HepG2 (cell line): ENCODE results near the gene TMEM240. TPM values are rescaled to one million over a fixed set of nuclear protein-coding genes. Genes with fewer than 3 reads are reported as not detected.

Source experiments
- ATAC-seq: fragments of 200-7000 bp; cut with Tn5 transposase; 3 replicates; pipeline ENCODE4 v1.9.1; 2020; ENCODE audit warnings: mild to moderate bottlenecking, moderate library complexity
- BruUV-seq: library from RNA; stranded (reverse); fragments of 400-500 nt; replicated peaks from 2 replicates; lab custom pipeline; 2021; lab: Mats Ljungman, UMichigan
- CTCF ChIA-PET: fragments of 300-600 bp; formaldehyde crosslinking; extraction: SDS; loops from one replicate; lab custom pipeline; 2021; ENCODE audit warnings: low total read pairs, inconsistent platforms, low intra/inter-chr PET ratio; lab: Yijun Ruan, JAX
- POLR2A ChIA-PET: fragments of 350-600 bp; sonication (Branson Sonifier 250); formaldehyde crosslinking; loops from one replicate; lab custom pipeline; 2020; ENCODE audit warnings: antibody characterized with exemption, inconsistent platforms; lab: Yijun Ruan, JAX
- DNase-seq: peaks from one replicate; pipeline ENCODE4 v3.0.0-alpha.2; 2015; ENCODE audit warnings: low spot score
- FAIRE-seq: peaks from 3 replicates; lab custom pipeline; 2011; peaks lifted over from hg19 to GRCh38; lab: Jason Lieb, UNC
- H2AFZ ChIP-seq: one replicate; pipeline ENCODE4 v1.6.1; 2011; ENCODE audit warnings: low read length, inconsistent platforms
- H3K27ac ChIP-seq: fragments of 300-600 bp; 3 replicates; pipeline ENCODE4 v1.8.0; 2011; ENCODE audit warnings: mixed run types, mild to moderate bottlenecking, mixed read lengths, low read length, inconsistent platforms; ENCODE audit not compliant: insufficient read depth; ENCODE audit errors: extremely low read length
- H3K27me3 ChIP-seq, 2 experiments: fragments of 200-600 bp in 1 of 2; 2 replicates in 1 of 2; 3 replicates in 1 of 2; pipeline versions ENCODE4 v1.6.0 to v1.8.0; 2011; ENCODE audit warnings: low read length in 2 of 2, mild to moderate bottlenecking in 2 of 2, moderate library complexity in 2 of 2, inconsistent platforms in 1 of 2; ENCODE audit not compliant: insufficient read depth in 2 of 2, control insufficient read depth in 1 of 2
- H3K36me3 ChIP-seq, 2 experiments: fragments of 200-600 bp in 1 of 2; replicated peaks in 1 of 2; 2 replicates in 1 of 2; 3 replicates in 1 of 2; pipeline versions ENCODE4 v1.5.1 to v1.8.0; 2011; ENCODE audit warnings: low read length in 2 of 2, inconsistent platforms in 1 of 2; ENCODE audit not compliant: insufficient read depth in 2 of 2, control insufficient read depth in 1 of 2
- H3K4me1 ChIP-seq: 2 replicates; pipeline ENCODE4 v1.5.1; 2012; ENCODE audit warnings: low read length, inconsistent platforms; ENCODE audit not compliant: insufficient read depth
- H3K4me2 ChIP-seq: 2 replicates; pipeline ENCODE4 v1.6.0; 2011; ENCODE audit warnings: low read depth, low read length, inconsistent platforms
- H3K4me3 ChIP-seq, 3 experiments: fragments of 200-600 bp in 1 of 3; sonication (generic), shearing (Covaris generic) in 1 of 3; replicated peaks in 1 of 3; 2 replicates each; pipeline ENCODE4 v1.5.1; 2011 to 2016; ENCODE audit warnings: low read length in 3 of 3, inconsistent platforms in 2 of 3, low read depth in 2 of 3, mild to moderate bottlenecking in 2 of 3, control low read depth in 1 of 3, mixed read lengths in 1 of 3; ENCODE audit not compliant: insufficient read depth in 1 of 3
- H3K79me2 ChIP-seq: one replicate; pipeline ENCODE4 v1.6.1; 2011; ENCODE audit warnings: low read length, inconsistent platforms; ENCODE audit not compliant: insufficient read depth
- H3K9ac ChIP-seq: 2 replicates; pipeline ENCODE4 v1.6.0; 2011; ENCODE audit warnings: mild to moderate bottlenecking, low read depth, low read length, inconsistent platforms; ENCODE audit not compliant: insufficient read depth
- H3K9me3 ChIP-seq: 2 replicates; pipeline ENCODE4 v1.5.1; 2012; ENCODE audit warnings: mild to moderate bottlenecking, low read length
- H4K20me1 ChIP-seq: 2 replicates; pipeline ENCODE4 v1.6.0; 2011; ENCODE audit warnings: inconsistent platforms, mild to moderate bottlenecking, low read length, moderate library complexity; ENCODE audit not compliant: insufficient read depth
- GPN1 ChIP-seq: sonication (generic); formaldehyde crosslinking; IDR thresholded peaks from 2 replicates; pipeline ENCODE4 v1.5.1; 2020; ENCODE audit warnings: missing genetic modification reagents, borderline replicate concordance
- MAZ ChIP-seq, 2 experiments: sonication (generic) in 1 of 2; formaldehyde crosslinking in 1 of 2; IDR thresholded peaks; 2 replicates each; pipeline versions ENCODE4 v1.5.0 to v1.6.1; 2012 to 2020; ENCODE audit warnings: low read depth in 2 of 2, mild to moderate bottlenecking in 2 of 2, borderline replicate concordance in 1 of 2, improper control_type of control experiment in 1 of 2, low read length in 1 of 2, missing genetic modification reagents in 1 of 2, moderate library complexity in 1 of 2
- MXI1 ChIP-seq: IDR thresholded peaks from 3 replicates; pipeline ENCODE4 v1.6.1; 2012; ENCODE audit warnings: low read depth, low read length, inconsistent platforms, borderline replicate concordance
- PBX2 ChIP-seq: IDR thresholded peaks from 2 replicates; pipeline ENCODE4 v1.6.1; 2016; ENCODE audit warnings: control low read depth
- TCF7 ChIP-seq: sonication (generic); IDR thresholded peaks from 2 replicates; pipeline ENCODE4 v1.6.1; 2016; ENCODE audit warnings: antibody characterized with exemption, low read depth
- ZBTB20 ChIP-seq: sonication (generic); formaldehyde crosslinking; IDR thresholded peaks from 2 replicates; pipeline ENCODE4 v1.8.1; 2023; ENCODE audit warnings: missing genetic modification reagents, low read depth, mild to moderate bottlenecking, borderline replicate concordance
- ZNF138 ChIP-seq: sonication (generic); formaldehyde crosslinking; IDR thresholded peaks from 2 replicates; pipeline ENCODE4 v1.5.0; 2020; ENCODE audit warnings: mild to moderate bottlenecking, low read depth, missing genetic modification reagents
- ZNF230 ChIP-seq: sonication (generic); formaldehyde crosslinking; IDR thresholded peaks from 2 replicates; pipeline ENCODE4 v1.4.0; 2020; ENCODE audit warnings: mild to moderate bottlenecking, missing genetic modification reagents
- ZNF382 ChIP-seq: sonication (generic); formaldehyde crosslinking; IDR thresholded peaks from 2 replicates; pipeline ENCODE4 v1.5.0; 2020; ENCODE audit warnings: missing genetic modification reagents, mild to moderate bottlenecking, borderline replicate concordance
- ZNF614 ChIP-seq: IDR thresholded peaks from 2 replicates; pipeline ENCODE4 v1.6.1; 2018; ENCODE audit warnings: missing biosample characterization, missing genetic modification reagents, inconsistent platforms, borderline replicate concordance
- ZNF724P ChIP-seq: sonication (generic); formaldehyde crosslinking; IDR thresholded peaks from 2 replicates; pipeline ENCODE4 v1.8.0; 2022; ENCODE audit warnings: missing genetic modification reagents, borderline replicate concordance
- WGBS: methylation state at CpG from one replicate; pipeline ENCODE4 v1.1.6; 2017; ENCODE audit warnings: low lambda C conversion rate; 5-methylcytosine and 5-hydroxymethylcytosine counted together
- in situ Hi-C: cut with HindIII; loops from 2 replicates; pipeline ENCODE4 v1.10.0; 2017; ENCODE audit warnings: low pct_unique_long_range_greater_than_20kb; ENCODE audit not compliant: extremely low pct_ligation_motif_present
- intact Hi-C: fragments of 100-400 bp; cut with micrococcal nuclease; formaldehyde crosslinking; loops from one replicate; pipeline ENCODE4 v1.10.0; 2022; ENCODE audit not compliant: unreplicated experiment
- polyA plus RNA-seq, 8 experiments: library from polyadenylated mRNA; depleted of rRNA in 3 of 8; stranded (reverse) in 7 of 8; unstranded in 1 of 8; fragments of >200 nt; fragmentation: Illumina TruSeq in 4 of 8; extraction: Trizol in 4 of 8; gene quantifications; 2 replicates each; pipeline versions ENCODE4 v1.2.1 to v1.2.3, GENCODE V29; 2011 to 2016; ENCODE audit warnings: low read depth in 4 of 8, missing spikeins in 1 of 8, mixed read lengths in 1 of 8; ENCODE audit not compliant: insufficient read depth in 1 of 8
- total RNA-seq, 5 experiments: library from RNA; depleted of rRNA; stranded (reverse); fragments of >200 nt; fragmentation: Illumina TruSeq; extraction: Trizol; gene quantifications; 2 replicates each; pipeline ENCODE4 v1.2.3, GENCODE V29; 2016; ENCODE audit warnings: low read depth in 1 of 5
- TF ChIP-seq, protein P1 (sequence below): sonication (generic); formaldehyde crosslinking; IDR thresholded peaks from 2 replicates; pipeline ENCODE4 v1.5.0; 2020; ENCODE audit warnings: missing genetic modification reagents
- TF ChIP-seq, protein P2 (sequence below): sonication (generic); formaldehyde crosslinking; IDR thresholded peaks from 2 replicates; pipeline ENCODE4 v1.4.0; 2020; ENCODE audit warnings: missing genetic modification reagents

Gene TMEM240
- total and polyA plus RNA-seq, 2 of the 13 experiments (the other 11 are each of a cell fraction or from before 2014, with no cell fraction given): 0.17 TPM; not detected in 1

- no peak for TF ChIP-seq ZNF382 (CRISPR knock-in tag)
Measured at GRCh38 chr1:1554550-1554925, 14.1 kb upstream of the TMEM240 start (continued).

GRCh38 chr1:1553821-1554494 lies 13.5 kb upstream of the TMEM240 start:
- Histone ChIP-seq H3K79me2 (no peaks in the 10 kb centered on the region), H3K4me1 (0 out of 2 replicates have a peak, but pooled peaks cover 5% of the 10 kb centered on the region), H4K20me1 (no peaks in the 10 kb centered on the region; the same call in 1 of the 2 replicates), H3K9me3 (no peaks in the 10 kb centered on the region), H3K4me2 (no peak overlapping the region), H2AFZ (no peak overlapping the region), H3K4me3 (no peak overlapping the region), H3K27me3 (no peaks in the 10 kb centered on the region), H3K27ac (no peak overlapping the region), H3K9ac (no peak overlapping the region), H3K36me3 (peaks cover 0 to 4% of the 10 kb centered on the region in 2 experiments; a peak in 2 of 5 replicates)
- FAIRE-seq (no peak), ATAC-seq (no peak), DNase-seq (no peak)
- no TSS peak for BruUV-seq
- POLR2A ChIA-PET: no interaction called here
- in situ Hi-C loops (no loop called here), intact Hi-C loops (no loop called here)
- TF ChIP-seq, protein P1, sequence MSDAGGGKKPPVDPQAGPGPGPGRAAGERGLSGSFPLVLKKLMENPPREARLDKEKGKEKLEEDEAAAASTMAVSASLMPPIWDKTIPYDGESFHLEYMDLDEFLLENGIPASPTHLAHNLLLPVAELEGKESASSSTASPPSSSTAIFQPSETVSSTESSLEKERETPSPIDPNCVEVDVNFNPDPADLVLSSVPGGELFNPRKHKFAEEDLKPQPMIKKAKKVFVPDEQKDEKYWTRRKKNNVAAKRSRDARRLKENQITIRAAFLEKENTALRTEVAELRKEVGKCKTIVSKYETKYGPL: no peak
- TF ChIP-seq GPN1 (CRISPR knock-in tag): no peak
- no peak for TF ChIP-seq ZNF138 (CRISPR knock-in tag)
- TF ChIP-seq PBX2: no peak
- no peak for TF ChIP-seq TCF7
- no peak for TF ChIP-seq MXI1
- no peak for TF ChIP-seq ZNF724P
- TF ChIP-seq ZNF230 (CRISPR knock-in tag): no peak
- no peak for TF ChIP-seq ZNF614
- TF ChIP-seq, protein P2, sequence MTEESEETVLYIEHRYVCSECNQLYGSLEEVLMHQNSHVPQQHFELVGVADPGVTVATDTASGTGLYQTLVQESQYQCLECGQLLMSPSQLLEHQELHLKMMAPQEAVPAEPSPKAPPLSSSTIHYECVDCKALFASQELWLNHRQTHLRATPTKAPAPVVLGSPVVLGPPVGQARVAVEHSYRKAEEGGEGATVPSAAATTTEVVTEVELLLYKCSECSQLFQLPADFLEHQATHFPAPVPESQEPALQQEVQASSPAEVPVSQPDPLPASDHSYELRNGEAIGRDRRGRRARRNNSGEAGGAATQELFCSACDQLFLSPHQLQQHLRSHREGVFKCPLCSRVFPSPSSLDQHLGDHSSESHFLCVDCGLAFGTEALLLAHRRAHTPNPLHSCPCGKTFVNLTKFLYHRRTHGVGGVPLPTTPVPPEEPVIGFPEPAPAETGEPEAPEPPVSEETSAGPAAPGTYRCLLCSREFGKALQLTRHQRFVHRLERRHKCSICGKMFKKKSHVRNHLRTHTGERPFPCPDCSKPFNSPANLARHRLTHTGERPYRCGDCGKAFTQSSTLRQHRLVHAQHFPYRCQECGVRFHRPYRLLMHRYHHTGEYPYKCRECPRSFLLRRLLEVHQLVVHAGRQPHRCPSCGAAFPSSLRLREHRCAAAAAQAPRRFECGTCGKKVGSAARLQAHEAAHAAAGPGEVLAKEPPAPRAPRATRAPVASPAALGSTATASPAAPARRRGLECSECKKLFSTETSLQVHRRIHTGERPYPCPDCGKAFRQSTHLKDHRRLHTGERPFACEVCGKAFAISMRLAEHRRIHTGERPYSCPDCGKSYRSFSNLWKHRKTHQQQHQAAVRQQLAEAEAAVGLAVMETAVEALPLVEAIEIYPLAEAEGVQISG (CRISPR knock-in tag): no peak
- no peak for TF ChIP-seq MAZ (IDR thresholded peaks at IDR 0.05; ENCODE audit: borderline replicate concordance, low read depth, low read length)
- no peak for TF ChIP-seq MAZ (CRISPR knock-in tag; IDR thresholded peaks at IDR 0.05; ENCODE audit: low read depth)
- TF ChIP-seq ZBTB20 (CRISPR knock-in tag): no peak
- CTCF ChIA-PET: no interaction called here
- 94% methylated on average over 21 of the region's 35 CpGs for WGBS
